ENCODE data around the gene PEX14.

- no peak for TF ChIP-seq EGR1 (IDR thresholded peaks at IDR 0.05)
- no peak for TF ChIP-seq REST (IDR thresholded peaks at IDR 0.05; ENCODE audit: low read depth)
- no peak for TF ChIP-seq ZBTB7A (IDR thresholded peaks at IDR 0.05; ENCODE audit: low read depth)
- no peak for TF ChIP-seq MAX (IDR thresholded peaks at IDR 0.05)
- no peak for TF ChIP-seq TEAD4 (IDR thresholded peaks at IDR 0.05)
- no peak for TF ChIP-seq CEBPB (IDR thresholded peaks at IDR 0.05)
- TF ChIP-seq EP300 (IDR thresholded peaks at IDR 0.05; ENCODE audit: borderline replicate concordance): no peak
- no peak for TF ChIP-seq TAF1 (IDR thresholded peaks at IDR 0.05; ENCODE audit: low read depth)
- TF ChIP-seq RAD21 (IDR thresholded peaks at IDR 0.05; ENCODE audit: low read depth): no peak
- TF ChIP-seq YY1 (IDR thresholded peaks at IDR 0.05; ENCODE audit: low read depth): no peak
- TF ChIP-seq FOXM1 (IDR thresholded peaks at IDR 0.05; ENCODE audit: borderline replicate concordance, low read depth): no peak
- no peak for TF ChIP-seq TCF12 (IDR thresholded peaks at IDR 0.05; ENCODE audit: low read depth)
- TF ChIP-seq NFIC (IDR thresholded peaks at IDR 0.05): no peak
Measured at GRCh38 chr1:10517677-10517982, 42.9 kb downstream of the PEX14 start.

Measured in Ishikawa (cell line).